Sigmoid colon (tissue), 7 donors: ENCODE measurements around the gene SOX6. TPM values are rescaled to one million over a fixed set of nuclear protein-coding genes. Genes with fewer than 3 reads are reported as not detected.

Source experiments
- DNase-seq: peaks from one replicate; pipeline ENCODE4 v3.0.0-alpha.2; 2019
- H3K27ac ChIP-seq, 4 donors: fragments of 200-600 bp; sonication (generic); one replicate each; pipeline ENCODE4 v1.5.1; 2016 to 2019; ENCODE audit warnings: mild to moderate bottlenecking in 1 of 4
- H3K27me3 ChIP-seq, 3 donors: fragments of 200-600 bp; sonication (generic); one replicate each; pipeline ENCODE4 v1.5.1; 2019; ENCODE audit warnings: mild to moderate bottlenecking in 1 of 3
- H3K36me3 ChIP-seq, 4 donors: fragments of 200-600 bp; sonication (generic); one replicate each; pipeline ENCODE4 v1.5.1; 2016 to 2019
- H3K4me1 ChIP-seq, 4 donors: fragments of 200-600 bp; sonication (generic); one replicate each; pipeline ENCODE4 v1.5.1; 2017 to 2019
- H3K4me3 ChIP-seq, 4 donors: fragments of 200-600 bp; sonication (generic); one replicate each; pipeline ENCODE4 v1.5.1; 2017 to 2019; ENCODE audit warnings: mild to moderate bottlenecking in 2 of 4, moderate library complexity in 1 of 4
- H3K9me3 ChIP-seq, 4 donors: fragments of 200-600 bp in 3 of 4; sonication (generic) in 3 of 4; one replicate each; pipeline versions ENCODE4 v1.5.1 to v1.6.1; 2013 to 2019
- CTCF ChIP-seq, 4 experiments: fragments of 450-650 bp in 3 of 4; fragments of 200-600 bp in 1 of 4; IDR thresholded peaks; one replicate each; pipeline ENCODE4 v1.5.1; 2016 to 2019; ENCODE audit warnings: antibody characterized with exemption in 4 of 4, mild to moderate bottlenecking in 3 of 4, moderate library complexity in 2 of 4
- EP300 ChIP-seq, 4 donors: sonication (generic); formaldehyde crosslinking; IDR thresholded peaks; one replicate each; pipeline ENCODE4 v1.6.1; 2017; ENCODE audit warnings: antibody characterized with exemption in 4 of 4
- POLR2A ChIP-seq, 2 donors: fragments of 450-650 bp; IDR thresholded peaks; one replicate each; pipeline ENCODE4 v1.6.1; 2016; ENCODE audit warnings: antibody characterized with exemption in 2 of 2, mild to moderate bottlenecking in 2 of 2, moderate library complexity in 2 of 2
- POLR2AphosphoS5 ChIP-seq, 4 donors: sonication (generic); formaldehyde crosslinking; IDR thresholded peaks; one replicate each; pipeline ENCODE4 v1.6.1; 2017; ENCODE audit warnings: antibody characterized with exemption in 4 of 4
- WGBS, 2 donors: extraction: QIAGEN DNeasy Blood & Tissue Kit; methylation state at CpG; one replicate each; pipeline ENCODE4 v1.1.7; 2013; 5-methylcytosine and 5-hydroxymethylcytosine counted together
- intact Hi-C: fragments of 100-400 bp; cut with DNase I; formaldehyde crosslinking; loops from one replicate; pipeline ENCODE4 v1.15.1; 2023
- polyA plus RNA-seq, 3 donors: library from polyadenylated mRNA; stranded (reverse); fragments of 200-250 nt; gene quantifications; one replicate each; pipeline ENCODE4 v1.2.3, GENCODE V29; 2013
- total RNA-seq, 4 donors: library from RNA; depleted of rRNA; stranded (reverse); fragments of >200 nt; gene quantifications; one replicate each; pipeline ENCODE4 v1.1.0, GENCODE V29; 2016
- donor health status: healthy with polysubstance abuse.
- donor health status: Bipolar disorder and iron deficiency.
- donor health status: healthy.

Gene SOX6
- total and polyA plus RNA-seq, 7 donors, result 0.46 to 6.1 (median 1.7) TPM

GRCh38 chr11:15940462-15941205 is 415.7 kb downstream of the SOX6 start:
- TF ChIP-seq POLR2AphosphoS5 (IDR thresholded peaks at IDR 0.05) (no peak), CTCF (IDR thresholded peaks at IDR 0.05) (no peak), EP300 (IDR thresholded peaks at IDR 0.05) (no peak), POLR2A (IDR thresholded peaks at IDR 0.05) (no peak)
- no peaks in the 10 kb centered on the region for H3K27me3 ChIP-seq
- no peak for DNase-seq
- H3K4me3 ChIP-seq, result no peak overlapping the region
- no peaks in the 10 kb centered on the region for H3K9me3 ChIP-seq
- H3K4me1 ChIP-seq, result peaks cover 0 to 20% (median 13%) of the 10 kb centered on the region in 4 donors
- H3K27ac ChIP-seq, result no peak overlapping the region
- intact Hi-C loops, result no loop called here
- H3K36me3 ChIP-seq, result no peaks in the 10 kb centered on the region
- WGBS, 2 donors, result 87 to 89% methylated on average over 8 of the region's 8 CpGs

GRCh38 chr11:15938983-15939382 is 417.4 kb downstream of the SOX6 start:
- no peaks in the 10 kb centered on the region for H3K36me3 ChIP-seq
- no peak overlapping the region for H3K27ac ChIP-seq
- WGBS, 2 donors, result 87 to 94% methylated on average over 1 of the region's 1 CpG
- intact Hi-C loops, result loop anchor here (2.0 kb wide), 1 partner anchor 102 kb away; no protein-coding TSS in a partner anchor
- no peaks in the 10 kb centered on the region for H3K9me3 ChIP-seq
- no peak for DNase-seq
- peaks cover 0 to 3% (median 0%) of the 10 kb centered on the region in 3 donors for H3K27me3 ChIP-seq
- H3K4me3 ChIP-seq, result no peak overlapping the region
- TF ChIP-seq CTCF (IDR thresholded peaks at IDR 0.05) (no peak), POLR2A (IDR thresholded peaks at IDR 0.05) (no peak), EP300 (IDR thresholded peaks at IDR 0.05) (no peak), POLR2AphosphoS5 (IDR thresholded peaks at IDR 0.05) (no peak)
- H3K4me1 ChIP-seq, result peaks cover 0 to 20% (median 13%) of the 10 kb centered on the region in 4 donors

- H3K9me3 ChIP-seq, result no peaks in the 10 kb centered on the region
- WGBS, 2 donors, result 82 to 88% methylated on average over 24 of the region's 24 CpGs
- DNase-seq, result no peak
- no peaks in the 10 kb centered on the region for H3K36me3 ChIP-seq
- intact Hi-C loops, result loop anchor here (2.0 kb wide), 1 partner anchor 101 kb away; no protein-coding TSS in a partner anchor
- TF ChIP-seq EP300 (IDR thresholded peaks at IDR 0.05), result peak in 1 of 4 donors; percentile 1
- TF ChIP-seq POLR2AphosphoS5 (IDR thresholded peaks at IDR 0.05), result no peak
- TF ChIP-seq CTCF (IDR thresholded peaks at IDR 0.05), result no peak
- no peak for TF ChIP-seq POLR2A (IDR thresholded peaks at IDR 0.05)
- H3K27me3 ChIP-seq, result peaks cover 0 to 5% (median 0%) of the 10 kb centered on the region in 3 donors
- H3K27ac ChIP-seq, result peak overlapping the region; percentile 12 to 52 (median 46)
- peaks cover 0 to 20% (median 13%) of the 10 kb centered on the region in 4 donors for H3K4me1 ChIP-seq
- peak overlapping the region in 3 of 4 donors; percentile 2 to 27 (median 26) for H3K4me3 ChIP-seq
Observed at GRCh38 chr11:15938121-15938611, 418.2 kb downstream of the SOX6 start.

GRCh38 chr11:15937601-15938120 is 418.7 kb downstream of the SOX6 start:
- peak overlapping the region in 3 of 4 donors; percentile 2 to 27 (median 26) for H3K4me3 ChIP-seq
- H3K9me3 ChIP-seq, result no peaks in the 10 kb centered on the region
- WGBS, 2 donors, result 78 to 84% methylated on average over 12 of the region's 12 CpGs
- no peaks in the 10 kb centered on the region for H3K36me3 ChIP-seq
- peak in 3 of 4 donors; percentile 15 to 50 (median 32) for TF ChIP-seq POLR2AphosphoS5 (IDR thresholded peaks at IDR 0.05)
- no peak for TF ChIP-seq EP300 (IDR thresholded peaks at IDR 0.05)
- H3K4me1 ChIP-seq, result peaks cover 0 to 20% (median 13%) of the 10 kb centered on the region in 4 donors
- peak; percentile 78 for DNase-seq
- intact Hi-C loops, result loop anchor here (2.0 kb wide), 1 partner anchor 101 kb away; no protein-coding TSS in a partner anchor
- peak overlapping the region; percentile 12 to 52 (median 46) for H3K27ac ChIP-seq
- peaks cover 0 to 5% (median 0%) of the 10 kb centered on the region in 3 donors for H3K27me3 ChIP-seq

GRCh38 chr11:15936011-15936410 is 420.3 kb downstream of the SOX6 start:
- intact Hi-C loops, result no loop called here
- no peak for DNase-seq
- Histone ChIP-seq H3K27ac (no peak overlapping the region), H3K36me3 (no peaks in the 10 kb centered on the region), H3K9me3 (peaks cover 0 to 4% (median 0%) of the 10 kb centered on the region in 4 donors), H3K4me1 (peaks cover 0 to 20% (median 13%) of the 10 kb centered on the region in 4 donors), H3K27me3 (peaks cover 0 to 9% (median 0%) of the 10 kb centered on the region in 3 donors), H3K4me3 (no peak overlapping the region)
- 80 to 88% methylated on average over 2 of the region's 2 CpGs for WGBS, 2 donors
- TF ChIP-seq EP300 (IDR thresholded peaks at IDR 0.05) (no peak), POLR2A (IDR thresholded peaks at IDR 0.05) (no peak), CTCF (IDR thresholded peaks at IDR 0.05) (no peak), POLR2AphosphoS5 (IDR thresholded peaks at IDR 0.05) (no peak)
